Measurements from ENCODE around the gene MRPL47. TPM values are rescaled to one million over a fixed set of nuclear protein-coding genes. Genes with fewer than 3 reads are reported as not detected.

Gene MRPL47
- total RNA-seq, 1 experiment from 2014 or later, result 83.8 TPM

Other genes with a start within 250 kb of the MRPL47 start
- 42.6 and 50.1 TPM in 2 replicates for gene GNB4, start 153.2 kb downstream of the MRPL47 start, total RNA-seq (2014; rRNA removed; shearing (Covaris generic); ENCODE audit: low replicate concordance)
- 184 and 205 TPM in 2 replicates for gene ACTL6A, start 41.7 kb downstream of the MRPL47 start, total RNA-seq (2014; rRNA removed; shearing (Covaris generic); ENCODE audit: low replicate concordance)
- 271 and 320 TPM in 2 replicates for gene NDUFB5, start 156 bp upstream of the MRPL47 start, total RNA-seq (2014; rRNA removed; shearing (Covaris generic); ENCODE audit: low replicate concordance)
- gene USP13, start 48.4 kb upstream of the MRPL47 start, total RNA-seq (2014; rRNA removed; shearing (Covaris generic); ENCODE audit: low replicate concordance), result 16.7 and 18.5 TPM in 2 replicates

Data from Caki2 (cell line).